ENCODE results near the gene TMEM204.

The TMEM204 gene

GRCh38 chr16:1602285-1602684 lies 68.8 kb downstream of the TMEM204 start:
- no peak for DNase-seq
